ENCODE measurements around the gene RARG.

DNA sequence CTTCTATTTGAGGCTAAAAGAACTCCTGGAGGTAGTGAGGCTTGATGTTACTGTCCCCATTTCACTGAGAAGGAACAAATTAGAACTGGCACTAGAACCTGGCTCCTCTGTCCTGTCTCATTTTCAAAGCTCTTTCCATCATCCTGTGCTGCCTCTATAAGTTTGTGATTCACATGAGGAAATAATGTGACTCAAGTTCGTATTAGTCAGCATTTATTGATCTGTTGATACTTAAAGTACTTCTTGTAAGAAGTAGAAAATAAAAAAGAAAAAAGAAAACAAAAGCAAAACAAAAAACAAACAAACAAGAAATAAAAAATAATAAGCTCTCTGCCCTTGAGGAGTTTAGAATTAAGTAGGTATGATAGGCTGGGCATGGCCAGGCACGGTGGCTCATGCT lies 33.8 kb upstream of the RARG start:
- TF ChIP-seq, protein P1, sequence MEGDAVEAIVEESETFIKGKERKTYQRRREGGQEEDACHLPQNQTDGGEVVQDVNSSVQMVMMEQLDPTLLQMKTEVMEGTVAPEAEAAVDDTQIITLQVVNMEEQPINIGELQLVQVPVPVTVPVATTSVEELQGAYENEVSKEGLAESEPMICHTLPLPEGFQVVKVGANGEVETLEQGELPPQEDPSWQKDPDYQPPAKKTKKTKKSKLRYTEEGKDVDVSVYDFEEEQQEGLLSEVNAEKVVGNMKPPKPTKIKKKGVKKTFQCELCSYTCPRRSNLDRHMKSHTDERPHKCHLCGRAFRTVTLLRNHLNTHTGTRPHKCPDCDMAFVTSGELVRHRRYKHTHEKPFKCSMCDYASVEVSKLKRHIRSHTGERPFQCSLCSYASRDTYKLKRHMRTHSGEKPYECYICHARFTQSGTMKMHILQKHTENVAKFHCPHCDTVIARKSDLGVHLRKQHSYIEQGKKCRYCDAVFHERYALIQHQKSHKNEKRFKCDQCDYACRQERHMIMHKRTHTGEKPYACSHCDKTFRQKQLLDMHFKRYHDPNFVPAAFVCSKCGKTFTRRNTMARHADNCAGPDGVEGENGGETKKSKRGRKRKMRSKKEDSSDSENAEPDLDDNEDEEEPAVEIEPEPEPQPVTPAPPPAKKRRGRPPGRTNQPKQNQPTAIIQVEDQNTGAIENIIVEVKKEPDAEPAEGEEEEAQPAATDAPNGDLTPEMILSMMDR (IDR thresholded peaks at IDR 0.05): no peak
- no peak for TF ChIP-seq POLR2A (IDR thresholded peaks at IDR 0.05)
